ENCODE data around the gene BCL2L13.

- TF ChIP-seq ZNF274 (IDR thresholded peaks at IDR 0.05; ENCODE audit: low read depth, low read length), result no peak
- TF ChIP-seq SUZ12 (IDR thresholded peaks at IDR 0.05; ENCODE audit: extremely low read depth, insufficient read depth, insufficient read length), result no peak
Measured at GRCh38 chr22:17589810-17590375, 48.7 kb upstream of the BCL2L13 start.
